Esophagus squamous epithelium (tissue), 5 donors: ENCODE measurements around the gene MED15. TPM values are rescaled to one million over a fixed set of nuclear protein-coding genes. Genes with fewer than 3 reads are reported as not detected.

Experiments used
- DNase-seq: peaks from one replicate; lab custom pipeline; 2025; lab: John Stamatoyannopoulos, UW
- H3K27ac ChIP-seq, 4 donors: fragments of 200-600 bp; sonication (generic); one replicate each; pipeline ENCODE4 v1.5.1; 2016 to 2019; ENCODE audit warnings: mild to moderate bottlenecking in 1 of 4
- H3K27me3 ChIP-seq, 4 donors: fragments of 200-600 bp; sonication (generic); 1 replicate in 3 of 4; 2 replicates in 1 of 4; pipeline versions ENCODE4 v1.5.1 to v1.6.0; 2017 to 2021; ENCODE audit warnings: antibody characterized with exemption in 1 of 4
- H3K36me3 ChIP-seq, 3 donors: fragments of 200-600 bp; sonication (generic); one replicate each; pipeline ENCODE4 v1.5.1; 2016 to 2019
- H3K4me1 ChIP-seq, 3 donors: fragments of 200-600 bp; sonication (generic); one replicate each; pipeline ENCODE4 v1.5.1; 2017 to 2019
- H3K4me3 ChIP-seq, 4 donors: fragments of 200-600 bp; sonication (generic); 1 replicate in 3 of 4; 2 replicates in 1 of 4; pipeline ENCODE4 v1.5.1; 2016 to 2019; ENCODE audit warnings: mild to moderate bottlenecking in 2 of 4, moderate library complexity in 1 of 4
- H3K9me3 ChIP-seq, 3 donors: fragments of 200-600 bp; sonication (generic); one replicate each; pipeline ENCODE4 v1.5.1; 2016 to 2019
- POLR2A ChIP-seq, 4 donors: fragments of 450-650 bp; IDR thresholded peaks; one replicate each; pipeline ENCODE4 v1.6.1; 2017; ENCODE audit warnings: antibody characterized with exemption in 4 of 4, mild to moderate bottlenecking in 4 of 4, moderate library complexity in 3 of 4
- WGBS, 2 donors: methylation state at CpG; one replicate each; pipeline ENCODE4 v1.1.5; 2018; 5-methylcytosine and 5-hydroxymethylcytosine counted together
- intact Hi-C: fragments of 100-400 bp; cut with DNase I; formaldehyde crosslinking; loops from one replicate; pipeline ENCODE4 v1.15.0; 2022
- total RNA-seq, 4 donors: library from RNA; depleted of rRNA; stranded (reverse); fragments of >200 nt; gene quantifications; one replicate each; pipeline ENCODE4 v1.1.0, GENCODE V29; 2016
- TF ChIP-seq, protein P1 (sequence below), 6 experiments: fragments of 450-650 bp in 4 of 6; fragments of 200-600 bp in 2 of 6; sonication (generic) in 2 of 6; IDR thresholded peaks; one replicate each; pipeline ENCODE4 v1.5.1; 2016 to 2019; ENCODE audit warnings: antibody characterized with exemption in 6 of 6, mild to moderate bottlenecking in 4 of 6, moderate library complexity in 4 of 6
- donor health status: DM: yes; HTN: yes; CAD: no.

The MED15 gene
- total RNA-seq, 4 donors from 2014 or later = 31.6 to 51.4 (median 46.1) TPM

- no peak overlapping the region for H3K27ac ChIP-seq
- no peaks in the 10 kb centered on the region for H3K9me3 ChIP-seq
- H3K4me1 ChIP-seq = peaks cover 5 to 33% (median 16%) of the 10 kb centered on the region in 3 donors
- H3K27me3 ChIP-seq = no peaks in the 10 kb centered on the region
- 65 to 71% methylated on average over 4 of the region's 4 CpGs for WGBS, 2 donors
- TF ChIP-seq, protein P1, sequence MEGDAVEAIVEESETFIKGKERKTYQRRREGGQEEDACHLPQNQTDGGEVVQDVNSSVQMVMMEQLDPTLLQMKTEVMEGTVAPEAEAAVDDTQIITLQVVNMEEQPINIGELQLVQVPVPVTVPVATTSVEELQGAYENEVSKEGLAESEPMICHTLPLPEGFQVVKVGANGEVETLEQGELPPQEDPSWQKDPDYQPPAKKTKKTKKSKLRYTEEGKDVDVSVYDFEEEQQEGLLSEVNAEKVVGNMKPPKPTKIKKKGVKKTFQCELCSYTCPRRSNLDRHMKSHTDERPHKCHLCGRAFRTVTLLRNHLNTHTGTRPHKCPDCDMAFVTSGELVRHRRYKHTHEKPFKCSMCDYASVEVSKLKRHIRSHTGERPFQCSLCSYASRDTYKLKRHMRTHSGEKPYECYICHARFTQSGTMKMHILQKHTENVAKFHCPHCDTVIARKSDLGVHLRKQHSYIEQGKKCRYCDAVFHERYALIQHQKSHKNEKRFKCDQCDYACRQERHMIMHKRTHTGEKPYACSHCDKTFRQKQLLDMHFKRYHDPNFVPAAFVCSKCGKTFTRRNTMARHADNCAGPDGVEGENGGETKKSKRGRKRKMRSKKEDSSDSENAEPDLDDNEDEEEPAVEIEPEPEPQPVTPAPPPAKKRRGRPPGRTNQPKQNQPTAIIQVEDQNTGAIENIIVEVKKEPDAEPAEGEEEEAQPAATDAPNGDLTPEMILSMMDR (IDR thresholded peaks at IDR 0.05) = no peak
- no peak for TF ChIP-seq POLR2A (IDR thresholded peaks at IDR 0.05)
- intact Hi-C loops = no loop called here
- no peak for DNase-seq
- H3K4me3 ChIP-seq = no peak overlapping the region
- H3K36me3 ChIP-seq = peaks cover 13 to 96% (median 22%) of the 10 kb centered on the region in 3 donors
Observed at GRCh38 chr22:20561882-20562281, 54.5 kb downstream of the MED15 start.

DNA sequence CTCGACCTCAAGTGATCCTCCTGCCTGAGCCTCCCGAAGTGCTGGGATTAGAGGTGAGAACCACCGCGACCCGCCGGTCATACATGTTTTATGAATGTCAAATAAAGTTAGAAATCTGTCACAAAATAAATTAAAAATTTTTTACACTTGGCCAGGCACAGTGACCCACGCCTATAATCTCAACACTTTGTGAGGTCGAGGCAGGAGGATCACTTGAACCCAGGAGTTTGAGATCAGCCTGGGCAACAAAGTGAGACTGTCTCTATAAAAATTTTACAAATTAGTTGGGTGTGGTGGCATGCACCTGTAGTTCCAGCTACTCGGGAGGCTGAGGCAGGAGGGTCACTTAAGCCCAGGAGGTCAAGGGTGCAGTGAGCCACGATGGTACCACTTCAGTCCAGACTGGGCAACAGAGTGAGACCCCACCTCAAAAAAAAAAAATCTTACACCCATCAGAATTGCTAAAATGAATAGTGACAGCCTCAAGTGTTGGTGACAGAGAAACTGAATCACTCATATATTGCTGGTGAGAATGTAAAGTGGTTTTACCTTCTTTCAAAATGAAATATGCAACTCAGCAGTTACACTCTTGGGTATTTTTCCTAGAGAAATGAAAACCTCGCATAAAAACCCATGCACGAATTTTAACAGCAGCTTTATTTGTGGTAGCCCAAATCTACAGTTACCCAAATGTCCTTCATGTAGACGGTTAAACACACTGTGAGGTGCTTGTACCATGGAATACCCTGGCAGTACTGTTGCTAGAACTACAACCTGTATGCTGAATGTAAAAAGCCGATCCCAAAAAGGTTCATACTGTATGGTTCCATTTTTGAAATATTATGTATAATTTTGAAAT is 55.4 kb downstream of the MED15 start:
- H3K36me3 ChIP-seq = peaks cover 17 to 96% (median 24%) of the 10 kb centered on the region in 3 donors
- H3K9me3 ChIP-seq = no peaks in the 10 kb centered on the region
- intact Hi-C loops = no loop called here

DNA sequence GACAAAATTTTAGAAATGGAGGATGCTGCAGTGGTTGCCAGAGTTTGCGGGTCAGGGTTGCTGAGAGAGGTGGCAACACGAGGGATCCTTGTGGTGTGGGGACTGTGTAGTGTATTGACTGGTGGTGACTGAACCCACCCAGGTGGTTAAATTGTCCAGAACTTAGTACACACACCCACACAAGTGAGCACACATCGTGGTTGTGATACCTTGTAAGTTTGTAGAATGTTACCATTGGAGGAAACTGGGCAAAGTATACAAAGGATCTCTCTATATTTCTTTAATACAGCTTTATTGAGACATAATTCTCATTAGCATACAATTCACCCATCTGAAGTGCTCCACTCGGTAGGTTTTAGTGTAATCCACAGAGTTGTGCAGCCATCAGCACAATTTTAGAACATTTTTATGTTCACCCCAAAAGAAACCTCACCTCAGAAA is 56.1 kb downstream of the MED15 start:
- intact Hi-C loops = no loop called here
- peaks cover 24 to 96% (median 27%) of the 10 kb centered on the region in 3 donors for H3K36me3 ChIP-seq
- H3K4me1 ChIP-seq = peaks cover 16 to 40% (median 24%) of the 10 kb centered on the region in 3 donors
- no peaks in the 10 kb centered on the region for H3K9me3 ChIP-seq
- no peaks in the 10 kb centered on the region for H3K27me3 ChIP-seq
- H3K4me3 ChIP-seq = no peak overlapping the region
- DNase-seq = no peak
- TF ChIP-seq, protein P1 (IDR thresholded peaks at IDR 0.05) = no peak
- no peak for TF ChIP-seq POLR2A (IDR thresholded peaks at IDR 0.05)
- WGBS, 2 donors = 71 to 79% methylated on average over 4 of the region's 4 CpGs
- H3K27ac ChIP-seq = no peak overlapping the region

More for the DNA sequence above, 55.4 kb downstream of the MED15 start:
- Histone ChIP-seq H3K4me3 (no peak overlapping the region), H3K27ac (no peak overlapping the region), H3K27me3 (no peaks in the 10 kb centered on the region), H3K4me1 (peaks cover 12 to 33% (median 17%) of the 10 kb centered on the region in 3 donors)
- WGBS, 2 donors = 86 to 90% methylated on average over 14 of the region's 14 CpGs
- TF ChIP-seq, protein P1 (IDR thresholded peaks at IDR 0.05) = no peak
- TF ChIP-seq POLR2A (IDR thresholded peaks at IDR 0.05) = no peak
- DNase-seq = no peak

GRCh38 chr22:20563941-20564371 is 56.5 kb downstream of the MED15 start:
- 42 to 55% methylated on average over 13 of the region's 13 CpGs for WGBS, 2 donors
- intact Hi-C loops = no loop called here
- no peaks in the 10 kb centered on the region for H3K27me3 ChIP-seq
- no peak for DNase-seq
- no peak for TF ChIP-seq POLR2A (IDR thresholded peaks at IDR 0.05)
- TF ChIP-seq, protein P1 (IDR thresholded peaks at IDR 0.05) = no peak
- H3K27ac ChIP-seq = peak overlapping the region in 1 of 4 donors; percentile 42
- no peak overlapping the region for H3K4me3 ChIP-seq
- H3K4me1 ChIP-seq = peaks cover 21 to 44% (median 28%) of the 10 kb centered on the region in 3 donors
- H3K36me3 ChIP-seq = peaks cover 27 to 96% (median 27%) of the 10 kb centered on the region in 3 donors
- H3K9me3 ChIP-seq = no peaks in the 10 kb centered on the region
